HG03039 (cell line): ENCODE results near the gene STAMBP.
"Not testable (repeated sequence)": the region's sequence is repeated elsewhere in the genome, so short reads cannot be mapped to it uniquely, and the experiment has no call there.

Source experiments
- ATAC-seq: cut with Tn5 transposase; IDR thresholded peaks from one replicate; pipeline ENCODE4 v1.9.1; 2021; ENCODE audit warnings: mild to moderate bottlenecking, moderate library complexity; ENCODE audit not compliant: unreplicated experiment

The STAMBP gene

DNA sequence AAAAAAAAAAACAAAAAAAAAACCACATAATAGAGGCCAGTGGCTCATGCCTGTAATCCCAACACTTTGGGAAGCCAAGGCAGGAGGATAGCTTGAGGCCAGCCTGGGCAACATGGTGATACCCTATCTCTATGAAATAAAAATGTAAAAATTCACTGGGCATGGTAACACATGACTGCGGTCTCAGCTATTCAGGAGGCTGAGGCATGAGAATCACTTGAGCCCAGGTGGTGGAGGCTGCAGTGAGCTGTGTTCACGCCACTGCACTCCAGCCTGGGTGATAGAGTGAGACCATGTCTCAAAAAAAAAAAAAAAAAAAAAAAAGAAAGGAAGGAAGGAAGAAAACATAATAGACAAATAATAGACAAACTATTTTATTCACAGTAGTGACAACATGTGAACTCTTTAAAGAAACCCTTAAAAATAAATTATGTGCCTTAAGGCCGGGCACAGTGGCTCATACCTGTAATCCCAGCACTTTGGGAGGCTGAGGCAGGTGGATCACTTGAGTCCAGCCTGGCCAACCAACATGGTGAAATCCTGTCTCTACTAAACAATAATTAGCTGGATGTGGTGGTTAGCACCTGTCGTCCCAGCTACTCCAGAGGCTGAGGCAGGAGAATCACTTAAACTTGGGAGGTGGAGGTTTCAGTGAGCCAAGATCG, 75.3 kb downstream of the STAMBP start:
- not testable (repeated sequence) for ATAC-seq

DNA sequence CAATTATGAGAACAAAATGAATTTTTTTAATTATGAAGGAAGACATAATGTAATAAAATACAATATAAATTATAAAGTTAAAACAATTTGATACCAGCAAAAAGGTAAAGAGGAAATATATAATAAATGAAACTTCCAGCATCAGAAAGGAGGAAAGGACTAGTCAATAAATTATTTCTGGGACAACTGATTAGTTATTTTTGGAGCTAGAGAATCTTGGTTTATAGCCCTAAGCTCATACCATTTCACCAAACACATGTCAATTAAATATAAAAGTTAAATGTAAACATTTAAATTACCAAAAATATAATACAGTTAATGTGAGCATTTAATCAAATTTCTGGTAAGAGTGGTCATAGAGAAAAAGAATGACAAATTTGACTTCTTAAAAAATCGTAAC, 76.2 kb downstream of the STAMBP start:
- ATAC-seq = no peak

- ATAC-seq = no peak
Measured at GRCh38 chr2:73906847-73907505, 78.2 kb downstream of the STAMBP start.

- no peak for ATAC-seq
Measured at GRCh38 chr2:73907840-73908452, 79.2 kb downstream of the STAMBP start.

DNA sequence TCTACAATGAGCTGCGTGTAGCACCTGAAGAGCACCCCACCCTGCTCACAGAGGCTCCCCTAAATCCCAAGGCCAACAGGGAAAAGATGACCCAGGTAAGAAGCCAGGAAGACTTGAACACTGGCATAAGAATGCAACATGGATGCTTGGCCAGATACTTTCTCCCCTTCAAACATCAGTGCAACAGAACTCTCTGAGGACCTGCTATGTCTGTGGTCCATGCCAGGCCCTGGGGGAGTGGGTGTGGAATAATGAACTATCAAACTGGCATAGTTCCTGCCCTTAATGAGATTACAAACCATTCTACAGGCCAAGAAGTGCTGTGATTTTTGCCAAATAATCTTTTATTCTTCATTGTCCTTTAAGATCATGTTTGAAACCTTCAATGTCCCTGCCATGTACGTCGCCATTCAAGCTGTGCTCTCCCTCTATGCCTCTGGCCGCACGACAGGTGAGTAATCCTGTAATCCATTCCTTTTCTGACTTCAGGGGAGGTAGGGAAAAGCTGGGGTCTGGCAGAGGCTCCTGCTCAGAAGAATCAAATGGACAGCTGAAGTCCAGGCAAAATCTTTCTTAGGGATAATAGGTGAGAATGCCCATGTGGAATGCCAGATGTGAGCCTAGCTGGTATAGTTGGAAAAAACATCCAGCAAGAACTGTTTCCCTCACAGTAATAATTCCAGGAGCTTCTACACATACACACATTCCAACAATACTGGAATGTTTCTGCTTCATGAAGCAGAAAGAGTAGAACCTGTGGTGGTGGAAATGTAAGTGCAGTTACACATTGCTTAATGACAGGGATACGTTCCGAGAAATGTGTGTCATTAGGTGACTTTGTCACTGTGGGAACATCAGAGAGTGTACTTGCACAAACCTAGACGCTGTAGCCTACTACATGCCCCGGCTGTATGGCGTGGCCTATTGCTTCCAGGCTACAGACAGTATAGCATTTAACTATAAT, 80.2 kb downstream of the STAMBP start:
- no peak for ATAC-seq

DNA sequence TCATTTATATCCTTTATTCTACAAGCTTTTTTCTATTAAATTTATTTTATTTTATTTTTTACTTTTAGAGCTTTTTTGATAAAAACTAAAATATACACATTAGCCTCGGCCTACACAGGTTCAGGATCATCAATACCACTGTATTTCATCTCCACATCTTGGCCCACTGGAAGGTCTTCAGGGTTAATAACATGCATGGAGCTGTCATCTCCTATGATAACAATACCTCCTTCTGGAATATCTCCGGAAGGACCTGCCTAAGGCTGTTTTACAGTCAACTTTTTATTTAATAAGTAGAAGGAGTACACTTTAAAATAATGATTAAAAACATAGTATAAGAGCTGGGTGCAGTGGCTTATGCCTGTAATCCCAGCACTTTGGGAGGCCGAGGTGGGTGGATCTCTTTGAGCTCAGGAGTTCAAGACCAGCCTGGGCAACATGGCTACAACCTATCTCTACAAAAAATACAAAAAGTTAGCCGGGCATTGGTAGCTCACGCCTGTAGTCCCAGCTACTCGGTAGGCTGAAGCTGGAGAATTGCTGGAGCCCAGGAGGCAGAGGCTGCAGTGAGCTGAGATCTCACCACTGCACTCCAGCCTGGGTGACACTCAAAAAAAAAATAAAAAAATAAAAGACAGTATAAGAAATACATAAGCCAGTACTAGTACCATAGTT, 82.2 kb downstream of the STAMBP start:
- ATAC-seq = no peak

GRCh38 chr2:73911548-73912208, 82.9 kb downstream of the STAMBP start:
- ATAC-seq = no peak

GRCh38 chr2:73913414-73914054, 84.8 kb downstream of the STAMBP start:
- ATAC-seq = no peak

- ATAC-seq = no peak
Measured at GRCh38 chr2:73914667-73915066, 85.9 kb downstream of the STAMBP start.

DNA sequence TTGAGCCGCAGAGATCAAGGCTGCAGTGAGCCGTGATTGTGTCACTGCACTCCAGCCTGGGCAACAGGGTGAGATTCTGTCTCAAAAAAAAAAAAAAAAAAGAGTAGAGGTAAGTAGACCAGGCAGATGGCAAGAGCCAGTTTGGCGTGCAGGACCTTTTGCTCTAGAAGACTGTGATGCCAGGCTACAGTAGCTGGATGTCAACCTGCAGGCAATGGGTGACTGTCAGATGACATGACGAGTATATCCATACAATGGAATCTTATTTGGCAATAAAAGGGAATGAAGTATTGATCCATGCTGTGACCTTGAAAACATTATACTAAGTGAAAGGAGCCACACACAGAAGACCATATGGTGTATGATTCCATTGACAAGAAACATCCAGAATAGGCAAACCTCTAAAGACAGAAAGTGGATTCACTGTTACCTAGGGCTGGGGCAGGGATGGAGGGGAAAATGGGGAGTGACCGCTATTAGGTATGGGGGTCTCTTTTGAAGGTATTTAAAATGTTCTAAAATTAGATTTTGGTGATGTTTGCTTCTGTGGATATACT, 86.8 kb downstream of the STAMBP start:
- no peak for ATAC-seq

- no peak for ATAC-seq
Measured at GRCh38 chr2:73916666-73917065, 87.9 kb downstream of the STAMBP start.

- no peak for ATAC-seq
Measured at GRCh38 chr2:73917296-73917695, 88.5 kb downstream of the STAMBP start.

GRCh38 chr2:73917696-73918207, 89.0 kb downstream of the STAMBP start:
- no peak for ATAC-seq

DNA sequence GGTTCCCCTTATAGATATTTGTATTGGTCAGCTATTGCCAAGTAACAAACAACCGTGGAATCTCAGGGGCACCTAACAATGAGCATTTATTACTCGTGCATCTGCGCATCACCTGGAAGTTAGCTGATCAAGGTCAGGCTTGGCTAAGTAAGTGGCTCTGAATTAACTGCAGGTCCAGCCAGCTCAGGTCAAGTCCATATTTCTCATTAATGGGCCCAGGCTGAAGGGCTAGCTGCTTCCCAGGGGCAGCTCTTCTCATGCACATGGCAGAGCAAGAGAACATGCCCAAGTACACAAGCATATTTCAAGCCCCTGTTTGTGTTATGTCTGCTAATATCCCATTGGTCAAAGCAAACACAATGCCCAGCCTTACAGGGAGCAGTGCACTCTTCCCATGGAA, 90.1 kb downstream of the STAMBP start:
- no peak for ATAC-seq

DNA sequence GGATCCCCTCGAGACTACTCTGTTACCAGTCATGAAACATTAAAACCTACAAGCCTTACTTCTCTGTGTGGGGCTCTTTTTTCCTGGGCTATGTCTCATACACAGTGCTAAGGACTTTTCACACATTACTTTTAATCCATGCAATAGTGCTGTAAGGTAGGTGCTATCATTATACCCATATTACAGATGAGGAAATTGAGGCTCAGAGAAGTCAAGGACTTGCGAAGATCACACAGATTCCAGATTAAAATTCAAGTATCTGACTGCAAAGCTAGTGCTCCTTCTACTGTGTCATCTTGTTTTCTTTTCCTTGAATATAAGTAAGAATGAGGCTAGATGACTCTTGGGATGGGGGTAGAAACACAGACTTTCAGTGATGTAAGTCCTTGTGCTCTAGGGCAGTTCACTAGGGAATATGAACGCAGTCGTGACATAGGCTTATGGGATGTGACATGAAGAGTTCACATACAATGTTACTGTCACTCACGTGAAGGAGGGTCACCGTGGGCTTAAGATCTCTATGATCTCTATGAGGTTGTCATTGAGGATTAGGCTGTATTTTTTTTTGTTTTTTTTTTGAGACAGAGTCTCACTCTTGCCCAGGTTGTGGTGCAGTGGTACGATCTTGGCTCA, 91.0 kb downstream of the STAMBP start:
- ATAC-seq = no peak

DNA sequence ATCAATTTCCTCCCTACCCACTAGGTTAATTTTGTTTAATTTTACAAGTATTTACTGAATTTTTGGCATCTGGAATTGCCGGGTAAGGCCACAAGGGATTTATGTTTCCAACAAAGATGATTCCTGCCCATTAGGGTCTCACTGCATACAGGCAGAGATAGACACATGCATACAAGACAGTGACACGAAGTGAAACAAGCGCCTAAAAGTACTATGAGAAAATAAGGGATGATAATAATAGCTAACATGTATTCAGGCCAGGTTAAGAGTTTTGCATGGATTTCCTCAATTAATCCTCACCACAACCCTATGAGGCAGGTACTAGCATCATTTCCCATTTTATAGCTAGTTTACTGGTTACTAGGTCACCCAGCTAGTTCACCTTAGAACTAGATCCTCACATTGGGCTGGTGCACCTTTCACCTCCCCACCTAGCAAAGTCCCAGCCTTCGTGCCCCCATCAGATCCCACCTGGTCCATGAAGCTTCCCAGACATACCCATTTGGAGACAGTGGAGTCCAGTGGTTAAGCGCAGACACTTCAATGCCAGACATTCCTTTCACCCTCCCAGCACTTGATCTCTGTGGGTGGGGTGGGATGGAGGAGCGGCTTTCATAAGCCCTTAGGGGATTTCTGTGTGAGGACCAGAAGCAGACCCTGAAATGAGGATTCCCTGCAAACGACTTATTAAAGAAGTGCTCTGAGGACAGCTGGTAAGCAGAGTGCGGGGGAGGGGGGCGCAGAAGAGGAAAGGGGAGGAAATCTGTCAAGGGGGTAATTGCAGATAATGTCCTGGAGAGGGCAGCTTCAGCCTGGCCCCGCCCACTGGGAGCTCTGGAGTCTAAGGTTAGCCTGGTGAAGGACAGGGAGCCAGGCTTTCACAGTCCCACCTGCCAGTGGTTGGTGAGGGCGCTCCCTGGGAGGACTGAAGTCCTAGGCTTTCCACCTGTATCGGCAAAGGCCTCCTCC, 92.1 kb downstream of the STAMBP start:
- ATAC-seq = no peak

DNA sequence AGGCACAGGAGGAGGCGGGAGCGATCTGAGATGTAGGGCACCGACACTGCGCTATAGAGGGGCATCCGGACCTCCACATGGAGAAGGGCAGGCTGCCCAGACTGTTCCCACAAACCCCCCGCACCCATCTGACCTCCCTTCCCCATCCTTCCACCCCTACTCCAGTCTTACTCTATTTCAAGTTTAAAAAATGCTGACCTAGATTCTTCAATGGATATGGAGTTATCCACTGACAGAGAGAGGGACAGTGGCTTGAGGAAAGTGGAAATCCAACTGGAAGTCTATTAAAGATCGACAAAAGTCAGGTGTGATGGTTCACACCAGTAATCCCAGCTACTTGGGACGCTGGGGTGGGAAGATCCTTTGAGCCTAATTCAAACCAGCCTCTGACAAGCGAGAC, 92.8 kb downstream of the STAMBP start:
- no peak for ATAC-seq
